HG03108 (cell line): ENCODE data around the gene FOXRED2.
"Not testable (repeated sequence)": the region's sequence is repeated elsewhere in the genome, so short reads cannot be mapped to it uniquely, and the experiment has no call there.

Source experiments
- ATAC-seq: cut with Tn5 transposase; IDR thresholded peaks from one replicate; pipeline ENCODE4 v1.9.1; 2021; ENCODE audit warnings: moderate library complexity; ENCODE audit not compliant: unreplicated experiment

Gene FOXRED2

GRCh38 chr22:36519906-36520305 is 13.1 kb upstream of the FOXRED2 start:
- ATAC-seq: not testable (repeated sequence)

DNA sequence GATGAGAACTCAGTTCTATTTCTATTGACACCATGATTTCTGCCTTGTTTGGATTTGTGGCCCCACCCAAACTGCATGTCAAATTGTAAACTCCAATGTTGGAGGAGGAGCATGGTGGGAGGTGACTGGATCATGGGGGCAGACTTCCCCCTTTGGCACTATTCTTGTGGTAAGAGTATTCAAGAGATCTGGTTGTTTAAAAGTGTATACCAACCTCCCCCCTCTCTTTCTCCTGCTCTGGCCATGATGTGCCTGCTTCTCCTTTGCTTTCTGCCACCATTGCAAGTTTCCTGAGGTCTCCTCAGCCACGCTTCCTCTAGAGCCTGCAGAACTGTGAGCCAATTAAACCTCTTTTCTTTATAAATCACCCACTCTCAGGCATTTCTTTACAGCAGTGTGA is 7.9 kb upstream of the FOXRED2 start:
- no peak for ATAC-seq

GRCh38 chr22:36512991-36513390 is 6.2 kb upstream of the FOXRED2 start:
- no peak for ATAC-seq

DNA sequence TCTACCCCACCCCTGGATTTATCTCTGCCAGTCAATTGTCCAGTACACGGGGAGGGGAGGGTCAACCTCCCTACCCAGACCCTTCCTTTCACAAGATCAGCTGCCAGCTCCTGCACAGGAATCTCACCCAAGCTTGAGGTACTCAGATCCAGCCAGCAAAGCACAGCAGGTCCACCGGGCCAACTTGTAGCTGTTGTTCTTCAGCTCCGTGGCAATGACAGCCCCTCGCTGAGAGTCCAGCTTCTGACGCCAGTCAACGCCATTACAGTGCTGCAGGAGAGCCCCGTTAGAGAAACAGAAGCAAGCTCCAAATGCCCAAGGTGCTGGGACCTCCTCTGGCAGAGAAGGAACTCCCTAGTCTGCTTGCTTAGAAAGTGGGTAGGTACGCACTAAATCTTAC is 5.5 kb upstream of the FOXRED2 start:
- no peak for ATAC-seq

GRCh38 chr22:36510966-36511881 is 4.4 kb upstream of the FOXRED2 start:
- ATAC-seq: no peak

DNA sequence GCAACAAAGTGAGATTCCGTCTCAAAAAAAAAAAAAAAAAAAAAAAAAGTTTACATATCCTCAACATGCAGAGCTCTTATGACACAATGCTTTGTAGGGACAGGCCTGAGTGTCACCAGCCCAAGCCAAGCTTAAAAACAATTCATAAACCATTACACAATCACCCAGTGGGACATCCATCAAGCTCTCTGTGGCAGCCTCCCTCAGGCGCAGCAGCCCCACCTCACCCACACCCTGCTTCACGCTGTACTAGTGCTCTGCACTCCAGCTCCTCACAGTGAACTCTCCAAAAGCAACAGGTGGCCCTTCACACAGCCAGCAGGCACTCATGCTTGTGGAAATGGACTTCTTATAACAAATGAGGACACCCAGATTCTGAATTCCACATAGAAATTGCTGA is 3.5 kb upstream of the FOXRED2 start:
- ATAC-seq: no peak

DNA sequence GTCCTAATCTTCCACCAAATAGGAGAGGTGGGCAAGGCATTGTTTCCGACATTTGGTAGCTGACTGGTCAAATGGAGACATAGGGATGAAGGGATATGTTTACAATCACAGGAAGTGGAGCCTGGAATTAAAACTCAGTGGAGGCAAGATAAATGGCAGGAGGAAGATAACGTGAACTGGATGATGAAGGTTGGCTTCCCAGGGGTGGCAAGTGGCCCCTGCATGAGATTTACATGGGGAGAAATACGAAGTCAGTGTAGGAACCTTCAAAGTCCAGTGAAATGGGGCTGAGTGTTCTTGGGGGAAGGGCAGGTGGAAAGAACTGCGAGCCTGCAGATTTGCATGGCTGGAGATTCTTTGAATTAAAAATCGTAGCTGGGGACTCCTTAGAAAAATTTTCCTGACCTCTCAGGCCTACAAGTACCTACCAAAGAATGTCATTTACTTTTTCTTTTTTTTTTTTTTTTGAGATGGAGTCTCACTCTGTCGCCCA is 724 bp upstream of the FOXRED2 start:
- no peak for ATAC-seq

- no peak for ATAC-seq
Observed at GRCh38 chr22:36505998-36506635, 723 bp downstream of the FOXRED2 start.

DNA sequence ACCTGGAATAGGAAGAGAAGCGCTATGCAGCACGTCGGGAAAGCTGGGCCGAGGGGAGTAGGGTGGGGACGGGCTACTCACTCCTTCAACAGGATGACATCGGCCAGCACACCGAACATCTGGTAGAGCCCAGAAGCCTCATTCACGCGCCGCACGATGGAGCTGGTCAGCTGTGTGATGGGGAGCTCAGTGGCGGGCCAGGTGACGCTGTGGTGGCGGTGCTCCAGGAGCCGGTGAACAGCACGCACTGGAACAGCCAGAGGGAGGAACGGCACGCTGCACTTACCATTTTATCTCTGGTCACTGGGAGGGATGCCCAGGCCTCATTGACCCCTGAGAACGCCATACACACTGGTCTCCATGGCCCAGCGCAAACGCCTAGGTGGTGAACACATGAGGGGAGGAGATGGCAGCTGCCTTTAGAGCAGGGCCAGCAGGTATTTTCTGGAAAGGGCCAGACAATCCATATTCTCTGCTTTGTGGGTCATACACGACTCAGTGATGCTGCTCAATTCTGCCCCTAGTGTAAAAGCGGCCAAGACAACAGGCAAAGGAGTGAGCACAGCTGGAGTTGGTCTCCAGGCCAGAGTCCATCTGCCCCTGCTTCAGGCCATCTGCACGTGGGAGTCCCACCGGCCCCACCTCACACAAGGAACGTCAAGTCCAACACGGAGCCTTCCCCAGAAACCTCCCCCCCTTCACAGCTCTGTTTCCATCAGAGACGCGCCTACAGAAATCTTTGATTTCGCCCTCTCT is 8.8 kb downstream of the FOXRED2 start:
- ATAC-seq: no peak

GRCh38 chr22:36493690-36494110 is 13.1 kb downstream of the FOXRED2 start:
- peak; percentile 58 for ATAC-seq

GRCh38 chr22:36492109-36492508 is 14.7 kb downstream of the FOXRED2 start:
- ATAC-seq: no peak

- ATAC-seq: no peak
Observed at GRCh38 chr22:36491155-36491554, 15.7 kb downstream of the FOXRED2 start.

GRCh38 chr22:36486619-36487384 is 20.0 kb downstream of the FOXRED2 start:
- no peak for ATAC-seq

GRCh38 chr22:36481393-36482168 is 25.3 kb downstream of the FOXRED2 start, which contains the start of gene TXN2:
Gene TXN2 (minus strand): TSS chr22:36481640. CDS start chr22:36480837, 803 bp downstream.
- peak; percentile 71 for ATAC-seq

DNA sequence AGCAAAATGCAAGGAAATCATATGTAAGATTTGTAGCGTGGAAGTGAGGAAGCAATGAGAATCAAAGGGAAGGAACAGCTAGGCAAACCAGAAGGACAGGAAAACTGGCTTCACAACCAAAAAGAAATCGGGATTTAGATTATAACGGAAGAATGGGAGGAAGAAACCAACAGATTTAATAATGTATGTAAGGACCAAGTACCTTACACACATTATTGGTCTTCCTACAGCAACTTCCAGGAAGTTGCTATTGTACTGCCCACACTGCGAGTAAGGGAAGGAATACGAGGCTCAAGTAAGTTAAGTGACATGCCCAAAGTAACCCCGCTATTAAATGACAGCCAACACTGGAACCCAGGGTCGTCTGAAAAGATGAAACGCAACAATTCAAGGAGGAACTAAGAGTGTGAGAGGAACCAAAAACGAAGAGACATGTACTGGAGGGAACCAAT is 25.9 kb downstream of the FOXRED2 start:
- ATAC-seq: peak; percentile 15

- no peak for ATAC-seq
Observed at GRCh38 chr22:36478966-36479365, 27.9 kb downstream of the FOXRED2 start.

DNA sequence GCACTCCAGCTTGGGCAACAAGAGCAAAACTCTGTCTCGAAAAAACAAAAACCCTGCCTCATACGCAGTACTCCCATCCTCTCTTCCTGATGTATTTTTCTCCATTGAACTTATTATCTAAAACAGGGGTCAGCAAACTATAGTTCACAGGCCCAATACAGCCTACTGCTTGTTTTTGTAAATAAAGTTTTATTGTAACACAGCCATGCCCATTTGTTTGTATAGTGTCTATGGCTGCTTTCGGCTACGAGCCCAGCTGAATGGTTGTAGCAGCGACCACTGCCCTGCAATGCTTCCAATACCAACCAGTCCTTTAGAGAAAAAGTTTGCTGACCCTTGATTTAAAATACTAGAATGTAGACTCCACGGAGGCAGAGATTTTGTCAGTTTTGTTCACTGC is 31.5 kb downstream of the FOXRED2 start:
- ATAC-seq: no peak

- no peak for ATAC-seq
Observed at GRCh38 chr22:36472689-36473088, 34.2 kb downstream of the FOXRED2 start.

GRCh38 chr22:36471341-36471821 is 35.5 kb downstream of the FOXRED2 start:
- ATAC-seq: no peak

- ATAC-seq: no peak
Observed at GRCh38 chr22:36470994-36471331, 35.9 kb downstream of the FOXRED2 start.
